Measurements from ENCODE around the gene PTPRA. TPM values are rescaled to one million over a fixed set of nuclear protein-coding genes. Genes with fewer than 3 reads are reported as not detected.

PTPRA gene
- total and polyA plus RNA-seq, 2 experiments from 2014 or later: 45.1 to 51.8 TPM

DNA sequence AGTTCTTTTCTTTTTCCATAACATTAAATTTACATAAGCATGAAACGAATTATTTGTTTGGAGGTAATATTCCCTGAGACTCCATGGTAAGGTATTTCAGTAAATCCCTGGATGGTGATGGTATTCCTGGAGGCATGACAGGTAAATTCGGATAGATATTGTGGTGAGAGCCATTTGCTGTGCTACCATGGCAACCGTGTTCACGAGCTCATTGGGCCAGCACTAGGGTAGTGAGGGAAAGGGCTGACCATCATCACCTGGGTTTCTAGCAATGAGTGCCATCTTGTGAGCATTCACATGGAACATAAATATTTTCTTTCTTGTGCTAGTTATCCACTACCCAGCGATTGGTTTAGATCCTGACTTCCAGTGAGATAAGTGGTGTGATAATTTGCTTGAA is 118.3 kb downstream of the PTPRA start:
- DNase-seq (ENCODE audit: low spot score): no peak
- Histone ChIP-seq H3K4me1 (ENCODE audit: insufficient read depth) (no peaks in the 10 kb centered on the region), H3K27me3 (no peaks in the 10 kb centered on the region), H2AFZ (no peak overlapping the region), H3K36me3 (replicated peaks; ENCODE audit: insufficient read depth, low read depth) (no peaks in the 10 kb centered on the region), H4K20me1 (ENCODE audit: insufficient read depth, poor library complexity, severe bottlenecking) (no peaks in the 10 kb centered on the region), H3K27ac (no peak overlapping the region), H3K4me2 (no peak overlapping the region), H3K4me3 (no peak overlapping the region), H3K79me2 (no peaks in the 10 kb centered on the region), H3K9me3 (ENCODE audit: low read depth) (no peaks in the 10 kb centered on the region), H3K9me2 (replicated peaks; ENCODE audit: insufficient read depth) (no peaks in the 10 kb centered on the region)
- no peak for TF ChIP-seq EZH2 (IDR thresholded peaks at IDR 0.05; ENCODE audit: borderline replicate concordance)
- TF ChIP-seq, protein P1, sequence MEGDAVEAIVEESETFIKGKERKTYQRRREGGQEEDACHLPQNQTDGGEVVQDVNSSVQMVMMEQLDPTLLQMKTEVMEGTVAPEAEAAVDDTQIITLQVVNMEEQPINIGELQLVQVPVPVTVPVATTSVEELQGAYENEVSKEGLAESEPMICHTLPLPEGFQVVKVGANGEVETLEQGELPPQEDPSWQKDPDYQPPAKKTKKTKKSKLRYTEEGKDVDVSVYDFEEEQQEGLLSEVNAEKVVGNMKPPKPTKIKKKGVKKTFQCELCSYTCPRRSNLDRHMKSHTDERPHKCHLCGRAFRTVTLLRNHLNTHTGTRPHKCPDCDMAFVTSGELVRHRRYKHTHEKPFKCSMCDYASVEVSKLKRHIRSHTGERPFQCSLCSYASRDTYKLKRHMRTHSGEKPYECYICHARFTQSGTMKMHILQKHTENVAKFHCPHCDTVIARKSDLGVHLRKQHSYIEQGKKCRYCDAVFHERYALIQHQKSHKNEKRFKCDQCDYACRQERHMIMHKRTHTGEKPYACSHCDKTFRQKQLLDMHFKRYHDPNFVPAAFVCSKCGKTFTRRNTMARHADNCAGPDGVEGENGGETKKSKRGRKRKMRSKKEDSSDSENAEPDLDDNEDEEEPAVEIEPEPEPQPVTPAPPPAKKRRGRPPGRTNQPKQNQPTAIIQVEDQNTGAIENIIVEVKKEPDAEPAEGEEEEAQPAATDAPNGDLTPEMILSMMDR (IDR thresholded peaks at IDR 0.05; ENCODE audit: poor library complexity): no peak
- no peak for TF ChIP-seq EZH2phosphoT487 (IDR thresholded peaks at IDR 0.05; ENCODE audit: low read depth, severe bottlenecking, unreplicated experiment)
- WGBS (ENCODE audit: low lambda C conversion rate, missing lambda C conversion rate): 91% methylated on average over 5 of the region's 5 CpGs

DNA sequence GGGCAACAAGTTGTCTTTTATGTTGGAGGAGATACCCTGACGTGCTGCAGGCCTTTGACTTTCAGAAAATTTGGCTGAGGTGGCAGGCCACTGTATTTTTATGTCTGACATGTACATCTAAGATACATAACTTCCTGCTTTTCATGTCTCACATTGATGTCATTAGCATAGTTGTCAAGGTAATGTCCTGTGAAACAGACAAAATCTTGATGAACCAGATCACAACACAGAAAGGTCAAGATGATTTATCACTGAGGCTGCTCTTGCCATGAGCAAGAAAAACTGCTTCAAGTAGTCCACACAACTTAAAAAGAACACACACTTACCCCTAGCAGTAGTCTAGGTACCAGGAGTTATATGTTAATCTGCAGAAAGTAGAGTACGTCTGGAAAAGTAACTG is 120.0 kb downstream of the PTPRA start:
- Histone ChIP-seq H3K4me1 (ENCODE audit: insufficient read depth) (no peaks in the 10 kb centered on the region), H3K4me3 (no peak overlapping the region), H3K27me3 (no peaks in the 10 kb centered on the region), H3K9me2 (replicated peaks; ENCODE audit: insufficient read depth) (no peaks in the 10 kb centered on the region), H3K4me2 (no peak overlapping the region), H4K20me1 (ENCODE audit: insufficient read depth, poor library complexity, severe bottlenecking) (no peaks in the 10 kb centered on the region), H3K9me3 (ENCODE audit: low read depth) (no peaks in the 10 kb centered on the region), H3K36me3 (replicated peaks; ENCODE audit: insufficient read depth, low read depth) (no peaks in the 10 kb centered on the region), H2AFZ (no peak overlapping the region), H3K27ac (no peak overlapping the region), H3K79me2 (no peaks in the 10 kb centered on the region)
- WGBS (ENCODE audit: low lambda C conversion rate, missing lambda C conversion rate): 87% methylated on average over 2 of the region's 2 CpGs
- TF ChIP-seq EZH2phosphoT487 (IDR thresholded peaks at IDR 0.05; ENCODE audit: low read depth, severe bottlenecking, unreplicated experiment) (no peak), EZH2 (IDR thresholded peaks at IDR 0.05; ENCODE audit: borderline replicate concordance) (no peak)
- TF ChIP-seq, protein P1 (IDR thresholded peaks at IDR 0.05; ENCODE audit: poor library complexity): no peak
- no peak for DNase-seq (ENCODE audit: low spot score)

DNA sequence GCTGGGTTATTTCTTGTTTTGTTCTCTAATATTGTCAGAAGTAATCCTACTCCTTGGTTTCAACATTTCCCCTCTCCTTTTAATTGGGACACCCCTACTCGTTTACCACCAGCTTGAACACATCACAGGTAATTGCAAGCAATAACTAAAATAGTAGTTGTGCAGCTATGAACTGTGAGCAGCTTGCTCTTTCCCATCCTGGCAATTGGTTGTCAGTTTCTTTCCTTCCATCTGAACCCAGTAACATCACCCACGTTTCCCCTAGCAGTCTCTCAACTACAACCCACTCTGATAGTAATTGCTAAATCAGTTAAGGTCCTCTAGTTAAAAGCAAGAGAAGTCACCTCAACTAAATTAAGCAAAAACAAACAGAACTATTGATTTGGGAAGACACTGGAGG is 122.5 kb downstream of the PTPRA start:
- no peaks in the 10 kb centered on the region for H3K4me1 ChIP-seq (ENCODE audit: insufficient read depth)
- H2AFZ ChIP-seq: no peak overlapping the region
- H3K4me3 ChIP-seq: no peak overlapping the region
- no peak overlapping the region for H3K27ac ChIP-seq
- WGBS (ENCODE audit: low lambda C conversion rate, missing lambda C conversion rate): 91% methylated on average over 2 of the region's 2 CpGs
- no peaks in the 10 kb centered on the region for H3K27me3 ChIP-seq
- H3K79me2 ChIP-seq: no peaks in the 10 kb centered on the region
- TF ChIP-seq EZH2phosphoT487 (IDR thresholded peaks at IDR 0.05; ENCODE audit: low read depth, severe bottlenecking, unreplicated experiment): no peak
- TF ChIP-seq, protein P1 (IDR thresholded peaks at IDR 0.05; ENCODE audit: poor library complexity): no peak
- TF ChIP-seq EZH2 (IDR thresholded peaks at IDR 0.05; ENCODE audit: borderline replicate concordance): no peak
- no peaks in the 10 kb centered on the region for H3K9me3 ChIP-seq (ENCODE audit: low read depth)
- H3K36me3 ChIP-seq (replicated peaks; ENCODE audit: insufficient read depth, low read depth): no peaks in the 10 kb centered on the region
- no peak for DNase-seq (ENCODE audit: low spot score)
- H4K20me1 ChIP-seq (ENCODE audit: insufficient read depth, poor library complexity, severe bottlenecking): no peaks in the 10 kb centered on the region
- no peak overlapping the region for H3K4me2 ChIP-seq
- no peaks in the 10 kb centered on the region for H3K9me2 ChIP-seq (replicated peaks; ENCODE audit: insufficient read depth)

DNA sequence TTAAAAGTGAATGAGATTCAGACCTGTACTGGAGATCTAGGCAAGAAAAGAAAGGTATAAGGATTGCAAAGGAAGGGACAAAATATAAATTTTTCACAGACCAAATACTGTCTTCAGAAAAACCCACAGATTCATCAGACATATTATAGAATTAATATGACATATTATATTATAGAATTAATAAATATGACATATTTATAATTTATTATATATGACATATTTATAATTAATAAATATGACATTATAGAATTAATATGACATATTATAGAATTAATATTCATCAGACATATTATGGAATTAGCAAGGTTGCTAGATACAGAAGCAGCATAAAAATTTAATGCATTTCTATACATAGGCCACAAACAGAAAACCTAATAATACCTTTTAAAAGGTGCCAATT is 125.4 kb downstream of the PTPRA start:
- TF ChIP-seq, protein P1 (IDR thresholded peaks at IDR 0.05; ENCODE audit: poor library complexity): no peak
- no peak overlapping the region for H2AFZ ChIP-seq
- H3K79me2 ChIP-seq: no peaks in the 10 kb centered on the region
- no peaks in the 10 kb centered on the region for H3K27me3 ChIP-seq
- no peaks in the 10 kb centered on the region for H3K4me1 ChIP-seq (ENCODE audit: insufficient read depth)
- no peak overlapping the region for H3K27ac ChIP-seq
- no peaks in the 10 kb centered on the region for H3K9me3 ChIP-seq (ENCODE audit: low read depth)
- no peak overlapping the region for H3K4me3 ChIP-seq
- no peak overlapping the region for H3K4me2 ChIP-seq
- no peaks in the 10 kb centered on the region for H3K36me3 ChIP-seq (replicated peaks; ENCODE audit: insufficient read depth, low read depth)
- no peak for DNase-seq (ENCODE audit: low spot score)
- no peaks in the 10 kb centered on the region for H4K20me1 ChIP-seq (ENCODE audit: insufficient read depth, poor library complexity, severe bottlenecking)
- no peaks in the 10 kb centered on the region for H3K9me2 ChIP-seq (replicated peaks; ENCODE audit: insufficient read depth)

All from hepatocyte (in vitro differentiated cells).